Stimulated activated CD8-positive, alpha-beta memory T cell treated with anti-CD3 and anti-CD28 coated beads, Interleukin-7, amount 100 ng/mL, for 48 hours (primary cell): ENCODE measurements around the gene PPT2.

Source experiments
- DNase-seq, 2 donors: peaks; one replicate each; pipeline ENCODE4 v3.0.0-alpha.2; 2020; ENCODE audit warnings: low read depth in 1 of 2; ENCODE audit errors: extremely low read depth in 1 of 2

PPT2 gene, protein sequence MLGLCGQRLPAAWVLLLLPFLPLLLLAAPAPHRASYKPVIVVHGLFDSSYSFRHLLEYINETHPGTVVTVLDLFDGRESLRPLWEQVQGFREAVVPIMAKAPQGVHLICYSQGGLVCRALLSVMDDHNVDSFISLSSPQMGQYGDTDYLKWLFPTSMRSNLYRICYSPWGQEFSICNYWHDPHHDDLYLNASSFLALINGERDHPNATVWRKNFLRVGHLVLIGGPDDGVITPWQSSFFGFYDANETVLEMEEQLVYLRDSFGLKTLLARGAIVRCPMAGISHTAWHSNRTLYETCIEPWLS

DNA sequence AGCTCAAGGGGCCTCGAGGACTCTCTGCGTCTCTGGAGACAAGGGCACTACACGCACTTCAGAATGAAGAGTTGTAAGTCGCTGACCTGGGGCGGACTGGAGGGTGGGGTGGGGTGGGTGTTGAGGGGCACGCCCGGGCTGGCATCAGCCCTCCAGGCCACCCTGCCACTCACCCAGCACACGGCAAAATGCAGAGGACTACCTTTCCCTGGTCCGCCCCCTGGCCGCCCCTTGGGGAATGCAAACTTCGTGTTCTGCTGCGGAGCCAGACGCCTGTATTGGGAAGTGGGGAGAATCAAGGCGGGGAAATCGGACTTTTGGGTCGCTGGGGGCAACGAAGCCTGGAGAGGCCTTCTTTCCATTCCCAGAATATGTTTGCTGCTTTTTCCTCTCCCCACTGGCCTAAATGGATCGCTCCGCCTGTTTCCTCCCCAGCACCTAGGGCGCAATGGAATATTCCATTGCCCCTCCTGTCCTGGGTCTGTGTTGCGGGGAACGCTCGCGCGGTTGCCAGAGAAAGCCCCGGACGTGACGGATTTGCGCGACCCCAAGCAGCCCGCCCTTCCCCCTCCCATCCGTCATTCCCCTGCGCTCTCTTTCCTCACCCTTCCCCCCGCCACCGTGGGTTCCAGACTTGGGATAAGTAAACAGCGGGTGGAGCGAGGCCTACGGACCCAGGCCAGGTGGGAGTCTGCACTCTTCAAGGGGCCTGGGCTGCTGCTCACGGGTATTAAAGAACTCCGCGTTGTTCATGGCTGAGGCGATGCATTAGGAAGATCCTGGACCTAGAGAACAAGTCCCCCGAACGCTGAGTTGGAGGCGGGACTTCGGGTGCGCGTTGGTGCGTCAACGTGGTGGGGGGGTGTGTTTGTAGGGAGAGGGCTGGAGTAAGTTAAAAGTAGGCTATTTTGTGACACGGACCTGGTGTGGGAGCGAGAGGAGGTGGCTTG lies at the start of gene PPT2:
Gene PPT2, plus strand, starts transcription at position 578 of the 950 bp plus-strand sequence. CDS start 454 bp downstream, outside the sequence.
- peak; percentile 68 to 79 for DNase-seq

DNA sequence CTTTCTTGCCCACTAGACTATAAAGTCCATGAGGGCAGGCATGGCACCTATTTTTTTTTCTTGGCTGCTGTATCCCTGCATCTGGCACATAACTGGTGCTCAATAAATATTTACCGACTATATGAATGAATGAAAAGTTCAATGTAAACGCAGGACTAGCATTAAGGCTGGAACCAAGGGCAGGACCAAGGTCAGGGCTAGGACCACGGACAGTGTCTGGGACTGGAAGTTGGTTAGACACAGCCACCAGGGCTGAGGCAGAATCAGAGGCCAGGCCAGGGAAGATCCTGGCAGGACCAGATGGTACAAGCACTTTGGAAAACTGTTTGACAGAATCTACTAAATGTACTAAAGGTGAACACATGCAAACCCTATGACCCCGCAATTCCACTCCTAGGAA lies 48.5 kb upstream of the PPT2 start:
- DNase-seq = no peak

DNA sequence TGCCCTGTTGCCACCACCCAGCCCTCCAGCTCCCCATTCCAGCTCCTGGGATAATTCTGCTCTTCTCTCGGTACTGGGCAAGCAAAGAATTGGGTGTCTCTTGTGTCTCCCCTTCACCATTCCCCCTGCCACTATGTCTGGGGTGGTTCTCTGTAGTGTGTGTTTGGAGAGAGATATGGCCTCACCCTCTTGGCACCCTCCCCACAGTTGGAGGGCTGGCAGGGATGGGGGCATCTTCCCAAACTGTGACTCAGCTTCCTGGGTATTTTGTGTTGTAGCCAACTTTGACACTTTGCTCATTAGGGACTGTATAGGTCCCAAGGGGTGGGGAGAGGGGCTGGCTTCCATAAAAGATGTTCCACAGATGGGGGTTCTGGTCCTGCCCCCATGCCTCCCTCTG lies 46.5 kb upstream of the PPT2 start:
- no peak for DNase-seq

DNA sequence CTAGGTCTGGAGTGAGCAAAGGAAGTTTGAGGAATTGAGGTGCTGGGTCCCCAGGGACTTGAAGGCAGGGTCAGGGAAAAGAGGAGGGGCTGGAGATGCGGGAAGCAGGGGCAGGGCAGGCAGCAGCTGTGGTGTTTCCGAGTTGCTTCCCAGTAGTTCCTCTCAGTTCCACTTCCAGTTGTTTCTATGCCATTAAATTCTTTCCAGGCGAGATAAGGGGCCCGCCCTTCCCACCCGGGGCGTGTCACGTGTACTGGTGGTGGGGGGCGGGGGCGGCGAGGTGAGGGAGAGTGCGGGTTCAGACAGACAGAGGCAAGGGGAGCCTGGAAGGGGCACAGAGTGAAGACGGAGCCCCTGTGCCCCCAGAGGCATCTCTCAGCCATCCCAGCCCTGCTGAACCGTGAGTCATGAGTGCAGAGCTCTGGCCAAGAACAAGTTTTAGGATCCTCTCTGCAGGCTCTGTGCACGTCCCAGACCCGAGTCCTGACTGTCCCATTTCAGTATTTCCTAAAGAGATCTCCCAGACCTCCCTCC lies 45.8 kb upstream of the PPT2 start:
- no peak for DNase-seq

DNA sequence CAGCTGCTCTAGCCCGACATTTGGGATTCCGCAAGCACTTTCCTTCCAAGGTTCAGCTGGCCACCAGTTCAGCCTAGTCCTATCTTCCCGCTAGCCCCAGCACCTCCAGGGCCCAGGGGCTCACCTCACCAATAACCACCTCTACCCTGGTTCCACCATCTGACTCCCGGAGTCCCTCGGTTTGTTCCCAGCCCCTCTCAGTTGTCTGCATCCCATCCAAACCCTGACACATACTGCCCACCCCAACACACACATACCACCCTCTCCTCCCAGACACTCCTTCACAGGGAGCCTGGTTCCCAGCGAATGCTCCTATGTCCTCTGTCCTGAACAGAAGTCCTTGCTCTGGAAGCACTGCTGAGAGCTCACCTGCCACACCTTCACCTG lies 45.2 kb upstream of the PPT2 start:
- no peak for DNase-seq

DNA sequence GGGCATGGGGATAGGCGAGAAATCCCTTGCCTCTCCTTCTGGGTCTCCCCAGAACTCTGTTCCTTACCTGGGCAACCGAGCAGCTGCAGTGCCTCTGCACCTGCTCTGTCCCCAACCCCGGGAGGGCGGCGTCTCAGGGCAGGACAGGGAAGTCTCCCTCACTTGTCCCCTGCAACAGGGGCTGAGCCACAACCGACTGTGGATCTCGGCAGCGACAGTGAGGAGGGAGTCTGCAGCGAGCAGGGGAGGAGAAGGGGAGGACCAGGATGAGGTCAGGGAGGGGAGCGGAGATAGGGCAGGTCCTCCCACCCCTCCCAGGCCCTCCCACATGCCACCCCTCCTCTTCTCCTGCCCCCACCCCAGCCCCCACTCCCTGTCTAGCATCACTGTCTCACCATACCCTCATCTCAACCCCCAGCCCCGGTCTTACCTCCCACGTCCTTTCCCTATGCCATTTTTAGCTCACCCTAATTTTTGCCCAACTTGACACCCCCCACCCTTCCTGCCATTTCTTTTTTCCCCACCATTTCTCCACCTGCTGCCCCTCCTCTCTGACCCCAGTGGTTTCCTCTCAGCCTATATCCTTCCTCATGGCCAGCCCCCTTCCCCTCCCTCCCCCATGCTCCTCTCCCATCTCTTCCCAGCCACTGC lies 44.7 kb upstream of the PPT2 start, which contains the start of gene TNXB:
Gene TNXB, minus strand, starts transcription at position 225 of the 651 bp plus-strand sequence. CDS start 11,140 bp downstream, outside the sequence.
- DNase-seq = no peak

DNA sequence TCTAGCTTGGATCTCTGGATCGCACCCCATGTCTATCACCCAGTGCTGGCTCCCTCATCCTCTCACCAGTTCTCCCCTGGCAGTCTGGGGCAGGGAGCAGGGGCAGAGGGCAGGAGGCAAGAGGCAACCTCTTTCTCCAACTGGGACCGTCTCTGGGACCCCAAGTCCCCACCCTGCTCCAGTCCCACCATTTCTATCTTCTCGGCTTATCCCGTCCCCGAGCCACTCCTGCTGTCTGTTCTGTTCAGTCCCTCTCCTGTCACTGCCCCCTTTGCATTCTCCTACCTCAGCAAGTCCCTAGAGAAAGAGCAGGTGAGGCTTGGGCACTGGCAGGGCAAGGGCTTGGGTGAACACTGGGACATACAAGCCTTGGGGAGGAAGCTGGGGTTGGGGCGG lies 44.2 kb upstream of the PPT2 start:
- DNase-seq = no peak

DNA sequence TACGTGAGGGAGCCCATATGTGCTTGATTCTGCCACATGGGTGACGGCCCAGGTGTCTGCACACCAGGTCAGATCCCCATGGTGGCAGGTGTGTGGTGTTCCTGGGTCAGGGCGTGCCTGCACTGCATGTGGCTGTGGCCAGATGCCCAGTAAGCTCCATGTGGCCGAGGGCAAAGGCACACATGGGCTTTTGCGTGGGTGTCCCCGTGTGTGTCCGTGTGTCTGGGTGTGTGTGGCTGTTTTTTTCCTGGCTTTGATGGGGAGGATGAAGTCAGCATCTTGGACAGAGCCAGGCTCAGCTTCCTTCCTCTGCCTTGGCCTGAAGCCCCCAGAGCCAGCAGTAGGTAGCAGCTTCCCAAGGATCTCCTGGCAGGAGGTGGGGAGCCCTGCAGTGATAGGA lies 43.3 kb upstream of the PPT2 start:
- DNase-seq = no peak

DNA sequence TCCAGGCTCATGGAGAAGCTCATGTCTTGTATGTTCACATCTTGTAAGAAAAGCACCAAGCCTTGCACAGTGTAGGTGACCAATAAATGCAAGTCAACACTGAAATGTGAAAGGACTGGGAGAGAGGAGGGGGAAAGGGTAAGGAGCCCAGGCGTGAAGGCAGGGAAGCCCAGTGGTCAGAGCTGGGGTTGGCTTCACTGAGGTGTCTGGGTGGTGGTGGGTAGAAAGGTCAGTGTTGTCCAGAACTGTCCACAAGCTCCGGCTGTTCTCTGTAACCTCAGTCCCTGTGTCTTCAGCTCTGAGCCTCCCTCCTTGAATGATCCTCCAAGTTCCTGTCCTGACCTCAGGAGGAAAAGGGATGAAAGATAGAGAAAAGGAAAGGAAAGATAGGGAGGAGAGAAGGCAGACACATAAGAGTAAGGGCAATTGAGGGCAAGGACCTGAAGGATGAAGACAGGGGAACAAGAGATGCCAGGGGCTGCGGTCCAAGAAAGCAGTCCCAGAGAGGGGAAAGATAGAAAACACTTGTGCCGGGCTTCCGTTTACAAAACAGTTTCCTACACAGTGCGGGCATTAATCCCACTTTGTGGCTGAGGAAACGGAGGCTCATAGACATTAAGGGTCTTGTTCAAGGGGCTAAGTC lies 42.4 kb upstream of the PPT2 start:
- DNase-seq = no peak

DNA sequence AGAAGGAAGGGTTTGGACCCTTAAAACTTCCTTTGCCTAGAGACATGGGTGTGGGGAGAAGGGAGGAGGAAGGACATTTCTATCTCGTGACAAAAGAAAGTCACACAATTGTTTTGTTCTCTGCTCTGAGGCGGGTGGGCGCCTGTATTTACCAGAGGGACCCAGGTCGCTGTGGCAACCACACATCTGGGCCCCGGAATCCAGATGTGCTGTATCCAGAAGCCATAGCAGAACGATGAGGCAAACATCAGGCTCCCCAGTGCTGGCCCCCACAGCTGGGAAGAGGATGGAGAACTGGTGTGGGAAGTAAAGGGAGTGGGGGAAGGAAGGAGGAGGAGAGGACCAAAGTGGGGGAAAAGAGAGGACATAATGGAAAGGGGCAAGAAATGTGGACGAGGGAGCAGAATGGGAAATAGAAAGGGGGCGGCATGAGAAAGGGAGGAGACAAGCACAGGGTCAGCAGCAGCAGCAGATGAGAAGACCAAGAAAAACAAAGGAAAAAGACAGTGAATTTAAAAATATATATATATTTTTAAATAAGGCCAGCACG lies 41.4 kb upstream of the PPT2 start:
- DNase-seq = no peak

DNA sequence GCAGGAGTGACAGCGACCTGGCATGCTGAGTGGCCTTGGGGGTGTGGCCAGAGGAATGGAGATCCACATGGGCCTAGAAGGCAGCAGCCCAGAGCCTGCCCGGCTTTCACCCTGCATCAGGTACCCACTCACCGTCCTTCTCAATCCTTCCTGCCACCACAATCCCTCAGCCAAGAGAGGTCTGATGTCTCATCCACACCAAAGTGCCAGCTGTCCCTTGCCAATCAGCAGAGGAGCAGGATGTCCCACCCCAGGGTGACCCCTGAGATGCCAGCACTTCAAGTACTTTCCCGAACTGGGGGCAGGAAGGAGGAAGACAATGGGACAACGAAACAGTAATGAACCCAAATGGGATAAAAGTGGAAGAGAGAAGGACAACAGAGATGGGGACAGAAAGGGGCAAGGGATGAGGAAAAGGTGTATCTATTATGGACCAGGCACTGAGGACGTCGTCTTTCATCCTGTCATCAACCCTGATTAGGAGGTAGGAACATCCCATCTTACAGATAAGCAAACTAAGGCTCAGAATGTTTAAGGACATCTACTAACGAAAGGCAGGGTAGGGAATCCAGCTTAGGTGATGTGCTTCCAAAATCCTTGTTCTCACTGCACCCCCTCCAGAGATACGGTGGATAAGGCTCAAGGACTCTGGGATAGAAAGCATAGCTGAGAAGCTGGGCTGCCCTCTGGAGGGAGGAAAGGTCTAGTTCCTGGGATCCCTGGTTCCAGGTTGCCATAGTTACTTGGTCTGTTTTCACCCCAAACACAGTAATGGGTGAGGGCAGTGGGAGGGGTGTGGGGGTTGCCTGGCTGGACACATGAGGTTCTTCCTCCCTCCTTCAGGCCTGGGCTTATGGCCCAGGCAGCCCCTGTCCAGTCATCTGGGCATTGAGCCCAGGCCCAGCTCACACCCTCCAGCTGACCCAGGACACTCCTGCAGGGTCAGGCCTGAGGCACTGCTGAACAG lies 40.3 kb upstream of the PPT2 start:
- DNase-seq = no peak

DNA sequence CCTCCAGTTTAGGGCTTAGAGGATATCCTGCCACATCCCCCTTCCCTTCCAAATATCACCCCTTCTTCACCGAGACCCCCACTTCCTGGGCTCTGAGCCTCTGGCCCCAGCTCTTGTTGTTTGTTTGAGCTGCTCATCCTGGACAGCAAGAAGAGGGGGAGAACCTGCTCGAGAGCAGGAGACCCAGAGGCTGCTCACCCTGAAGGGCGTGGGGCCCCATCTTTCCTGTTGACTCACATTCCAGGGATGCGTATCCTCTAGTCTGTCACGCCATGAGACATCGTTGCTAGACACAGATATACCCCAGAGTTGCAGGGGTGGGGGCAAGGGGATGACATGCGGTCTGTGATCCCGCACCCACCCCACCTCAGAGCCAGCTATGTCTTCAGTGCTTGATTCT lies 39.1 kb upstream of the PPT2 start:
- DNase-seq = no peak

DNA sequence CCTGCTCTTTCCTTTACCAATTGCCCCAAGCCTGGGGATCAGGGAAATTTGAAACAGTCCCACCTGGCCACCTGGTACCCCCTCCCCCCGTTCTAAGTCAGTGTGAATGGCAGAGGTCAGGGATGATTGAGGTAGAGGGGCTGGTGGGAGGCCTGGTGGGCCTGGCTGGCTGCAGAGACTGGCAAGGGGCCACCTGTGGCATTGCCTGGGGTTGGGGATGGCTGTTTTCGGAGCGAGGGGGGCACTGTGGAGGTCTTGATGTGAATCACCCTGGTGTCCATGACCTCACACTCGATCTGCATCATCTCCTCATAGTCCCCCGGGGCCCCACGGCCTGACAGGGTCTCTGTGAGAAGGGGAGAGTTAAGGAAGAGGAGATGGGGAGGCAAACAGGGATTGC lies 38.3 kb upstream of the PPT2 start:
- no peak for DNase-seq

DNA sequence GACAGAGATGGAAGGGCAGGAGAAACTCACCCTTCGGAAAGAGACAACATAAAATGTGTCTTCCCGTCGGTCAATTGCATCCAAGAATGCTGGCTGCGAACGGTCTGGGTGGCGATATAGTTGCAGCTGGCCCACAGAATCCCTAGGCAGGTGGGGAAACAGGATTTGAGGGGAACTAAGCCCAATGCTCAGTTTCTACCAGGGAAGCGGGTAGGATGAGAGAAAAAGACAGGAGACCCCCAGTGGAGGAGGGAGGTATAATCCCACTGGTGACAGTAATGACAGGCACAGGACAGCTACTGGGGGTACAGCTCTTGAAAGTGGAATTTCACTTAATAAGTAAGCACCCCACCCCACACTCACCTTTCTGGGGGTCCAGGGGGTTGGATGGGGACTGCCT lies 37.3 kb upstream of the PPT2 start:
- DNase-seq = no peak

DNA sequence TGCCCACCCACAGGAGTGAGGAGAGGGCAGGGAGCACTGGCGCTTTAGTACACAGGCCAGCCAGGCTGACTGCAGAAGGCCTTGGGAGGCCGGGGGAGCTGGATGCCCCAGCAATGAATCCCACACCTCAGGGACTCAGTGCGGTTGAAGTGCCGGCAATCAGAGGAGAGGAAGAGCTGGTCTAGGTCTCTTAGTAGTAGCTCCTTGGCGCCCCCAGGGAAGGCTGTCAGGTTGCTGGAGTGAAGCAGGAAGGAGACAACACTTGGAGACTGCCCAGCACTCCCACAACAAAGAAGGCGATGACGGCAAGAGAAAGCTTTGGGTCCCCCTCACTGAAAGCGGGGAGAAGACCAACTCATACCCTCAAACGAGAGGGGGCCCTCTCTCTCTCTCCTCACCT lies 36.5 kb upstream of the PPT2 start:
- DNase-seq = no peak

DNA sequence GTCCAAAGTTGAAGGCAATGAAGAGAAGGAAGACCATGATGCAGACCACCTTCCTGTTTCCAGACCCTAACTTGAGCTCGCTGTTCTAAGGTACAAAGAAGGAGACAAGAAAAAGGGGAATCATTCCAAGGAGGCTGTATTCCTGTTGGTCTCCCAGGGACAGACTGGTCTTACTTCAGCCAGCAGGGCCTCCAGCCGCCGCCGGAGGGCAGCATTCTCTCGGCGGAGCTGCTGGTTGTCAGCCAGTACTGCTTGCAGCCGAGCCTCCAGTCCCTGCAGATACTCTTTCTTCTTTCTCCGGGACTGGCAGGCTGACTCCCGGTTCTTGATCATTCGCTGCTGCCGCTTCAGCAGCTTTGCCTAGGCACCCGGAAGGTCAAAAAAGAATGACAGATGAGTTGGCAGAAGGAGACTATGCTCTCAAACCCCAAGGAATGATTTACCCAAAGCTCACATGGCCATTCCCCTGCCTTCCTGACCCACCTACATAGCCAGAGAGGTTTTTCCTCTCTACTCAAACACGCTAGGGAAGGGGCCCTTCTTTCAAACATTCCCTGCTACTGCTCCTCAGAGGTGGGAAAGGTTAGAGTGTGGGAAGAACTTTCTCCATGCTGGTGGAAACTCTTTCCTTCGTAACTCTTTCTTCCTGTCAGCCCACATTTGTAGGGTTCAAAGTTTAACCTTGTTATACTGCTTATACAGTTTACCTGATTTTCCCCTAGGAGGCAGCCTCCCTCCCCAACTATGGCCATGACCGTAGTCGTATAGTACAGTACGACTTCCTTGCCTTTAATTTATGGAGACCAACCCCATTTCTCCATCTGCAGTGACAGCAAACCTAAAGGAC lies 34.9 kb upstream of the PPT2 start:
- DNase-seq = peak; percentile 35 to 47

DNA sequence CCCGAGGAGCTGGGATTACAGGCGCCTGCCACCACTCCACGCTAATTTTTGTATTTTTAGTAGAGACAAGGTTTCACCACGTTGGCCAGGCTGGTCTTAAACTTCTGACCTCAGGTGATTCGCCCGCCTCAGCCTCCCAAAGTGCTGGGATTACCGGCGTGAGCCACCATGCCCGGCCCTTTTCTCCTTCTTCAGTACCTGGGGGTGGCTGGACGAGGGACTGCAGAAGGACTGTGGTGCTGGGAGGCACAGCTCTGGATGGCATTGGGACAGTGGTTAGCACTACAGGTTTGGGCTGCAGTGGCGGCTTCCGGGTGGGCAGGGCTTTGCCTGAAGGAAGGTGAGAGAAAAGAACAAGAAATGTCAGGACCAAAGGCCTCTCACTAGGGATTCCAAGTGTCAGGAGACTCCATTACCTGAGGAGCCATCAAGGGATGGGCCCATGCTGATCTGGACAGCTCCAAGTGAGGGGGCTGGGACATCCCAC lies 33.3 kb upstream of the PPT2 start:
- DNase-seq = no peak

DNA sequence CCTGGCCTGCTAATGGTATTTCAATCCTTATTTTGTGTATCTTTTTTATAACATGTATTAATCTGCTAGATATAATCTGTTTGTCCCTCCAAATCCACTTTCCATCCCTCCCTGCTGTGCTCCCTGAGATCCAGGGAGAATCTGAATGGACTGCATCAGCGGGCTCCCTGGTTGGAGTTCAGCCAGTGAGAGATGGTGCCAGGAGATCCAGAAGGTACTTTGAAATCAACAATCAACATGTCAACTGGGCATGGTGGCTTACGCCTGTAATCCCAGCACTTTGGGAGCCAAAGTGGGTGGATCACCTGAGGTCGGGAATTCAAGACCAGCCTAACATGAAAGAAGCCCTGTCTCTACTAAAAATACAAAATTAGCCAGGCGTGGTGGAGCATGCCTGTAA lies 30.3 kb upstream of the PPT2 start:
- no peak for DNase-seq
